ENCODE data around the gene KDF1. TPM values are rescaled to one million over a fixed set of nuclear protein-coding genes. Genes with fewer than 3 reads are reported as not detected.

The KDF1 gene
- total RNA-seq, result under 1 TPM in 1 of 4 donors, not detected in 3; 0.15 TPM

- intact Hi-C loops (cut with DNase I; ENCODE audit: low total_unique reads) (no loop called here), in situ Hi-C loops (cut with MboI; ENCODE audit: low sequenced_read_pairs in 4 of 4) (no loop called here)
- Histone ChIP-seq H3K9me3 (no peaks in the 10 kb centered on the region), H3K36me3 (no peaks in the 10 kb centered on the region), H3K27me3 (peaks cover 43 to 56% (median 44%) of the 10 kb centered on the region in 3 donors), H3K4me1 (peaks cover 3 to 11% of the 10 kb centered on the region in 2 donors), H3K4me3 (peak within 1 kb of the TSS in 2 of 4 donors; percentile 5 to 16), H3K27ac (no peak within 1 kb of the TSS)
- TF ChIP-seq POLR2A (IDR thresholded peaks at IDR 0.05), result no peak
- TF ChIP-seq, protein P1, sequence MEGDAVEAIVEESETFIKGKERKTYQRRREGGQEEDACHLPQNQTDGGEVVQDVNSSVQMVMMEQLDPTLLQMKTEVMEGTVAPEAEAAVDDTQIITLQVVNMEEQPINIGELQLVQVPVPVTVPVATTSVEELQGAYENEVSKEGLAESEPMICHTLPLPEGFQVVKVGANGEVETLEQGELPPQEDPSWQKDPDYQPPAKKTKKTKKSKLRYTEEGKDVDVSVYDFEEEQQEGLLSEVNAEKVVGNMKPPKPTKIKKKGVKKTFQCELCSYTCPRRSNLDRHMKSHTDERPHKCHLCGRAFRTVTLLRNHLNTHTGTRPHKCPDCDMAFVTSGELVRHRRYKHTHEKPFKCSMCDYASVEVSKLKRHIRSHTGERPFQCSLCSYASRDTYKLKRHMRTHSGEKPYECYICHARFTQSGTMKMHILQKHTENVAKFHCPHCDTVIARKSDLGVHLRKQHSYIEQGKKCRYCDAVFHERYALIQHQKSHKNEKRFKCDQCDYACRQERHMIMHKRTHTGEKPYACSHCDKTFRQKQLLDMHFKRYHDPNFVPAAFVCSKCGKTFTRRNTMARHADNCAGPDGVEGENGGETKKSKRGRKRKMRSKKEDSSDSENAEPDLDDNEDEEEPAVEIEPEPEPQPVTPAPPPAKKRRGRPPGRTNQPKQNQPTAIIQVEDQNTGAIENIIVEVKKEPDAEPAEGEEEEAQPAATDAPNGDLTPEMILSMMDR (IDR thresholded peaks at IDR 0.05 in 4 of 5, conservative IDR thresholded peaks at IDR 0.05 in 1 of 5), result no peak
- DNase-seq (no peak), ATAC-seq (no peak)
Measured at GRCh38 chr1:26959722-26960624, at the start of gene KDF1. Gene KDF1, minus strand, starts transcription at chr1:26960468. Its CDS starts 8,088 bp downstream, at chr1:26952380.

DNA sequence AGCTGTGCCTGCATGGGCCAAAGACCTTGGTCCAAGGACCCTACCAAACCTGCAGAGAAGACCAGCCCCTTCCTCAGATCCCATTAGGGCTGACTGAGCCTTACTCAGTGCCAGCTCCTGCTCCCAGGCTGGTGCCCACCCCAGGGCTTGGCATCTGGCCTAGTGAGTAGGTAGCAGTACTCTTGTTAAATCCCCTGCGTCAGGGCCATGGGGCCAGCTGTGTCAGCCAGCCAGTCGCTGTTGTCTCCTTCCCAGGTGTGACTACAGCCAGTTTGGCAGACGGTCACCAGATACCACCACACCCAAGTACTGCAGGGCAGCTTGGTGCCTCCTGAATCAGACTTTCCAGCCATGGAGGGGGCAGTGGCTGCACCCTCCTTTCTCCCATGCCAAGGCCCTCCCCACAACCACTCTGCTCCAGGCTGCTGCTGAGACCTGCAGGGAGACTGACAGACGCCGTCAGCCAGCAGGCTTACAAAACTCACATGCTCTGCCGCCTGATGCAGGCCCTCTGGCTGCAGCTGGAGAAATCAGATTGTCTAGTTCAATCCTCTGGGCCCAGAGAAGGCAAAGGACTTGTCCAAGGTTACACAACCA is 49.4 kb upstream of the KDF1 start:
- Histone ChIP-seq H3K27me3 (no peaks in the 10 kb centered on the region), H3K27ac (peak overlapping the region in 2 of 4 donors; percentile 47 to 71), H3K36me3 (no peaks in the 10 kb centered on the region), H3K4me1 (peaks cover 5 to 8% of the 10 kb centered on the region in 2 donors), H3K4me3 (no peak overlapping the region), H3K9me3 (no peaks in the 10 kb centered on the region)
- intact Hi-C loops (cut with DNase I; ENCODE audit: low total_unique reads) (no loop called here), in situ Hi-C loops (cut with MboI; ENCODE audit: low sequenced_read_pairs in 4 of 4) (no loop called here)
- no peak for DNase-seq
- no peak for TF ChIP-seq POLR2A (IDR thresholded peaks at IDR 0.05)
- TF ChIP-seq, protein P1 (IDR thresholded peaks at IDR 0.05 in 4 of 5, conservative IDR thresholded peaks at IDR 0.05 in 1 of 5), result no peak
- ATAC-seq, result no peak

- intact Hi-C loops (cut with DNase I; ENCODE audit: low total_unique reads) (no loop called here), in situ Hi-C loops (cut with MboI; ENCODE audit: low sequenced_read_pairs in 4 of 4) (no loop called here)
- H3K4me3 ChIP-seq, result no peak overlapping the region
- no peaks in the 10 kb centered on the region for H3K36me3 ChIP-seq
- TF ChIP-seq POLR2A (IDR thresholded peaks at IDR 0.05), result no peak
- TF ChIP-seq, protein P1 (IDR thresholded peaks at IDR 0.05 in 4 of 5, conservative IDR thresholded peaks at IDR 0.05 in 1 of 5), result no peak
- ATAC-seq, result no peak
- DNase-seq, result no peak
- H3K4me1 ChIP-seq, result peaks cover under 1 to 5% of the 10 kb centered on the region in 2 donors
- H3K27me3 ChIP-seq, result no peaks in the 10 kb centered on the region
- no peak overlapping the region for H3K27ac ChIP-seq
- H3K9me3 ChIP-seq, result no peaks in the 10 kb centered on the region
Measured at GRCh38 chr1:27007909-27008582, 47.8 kb upstream of the KDF1 start.

DNA sequence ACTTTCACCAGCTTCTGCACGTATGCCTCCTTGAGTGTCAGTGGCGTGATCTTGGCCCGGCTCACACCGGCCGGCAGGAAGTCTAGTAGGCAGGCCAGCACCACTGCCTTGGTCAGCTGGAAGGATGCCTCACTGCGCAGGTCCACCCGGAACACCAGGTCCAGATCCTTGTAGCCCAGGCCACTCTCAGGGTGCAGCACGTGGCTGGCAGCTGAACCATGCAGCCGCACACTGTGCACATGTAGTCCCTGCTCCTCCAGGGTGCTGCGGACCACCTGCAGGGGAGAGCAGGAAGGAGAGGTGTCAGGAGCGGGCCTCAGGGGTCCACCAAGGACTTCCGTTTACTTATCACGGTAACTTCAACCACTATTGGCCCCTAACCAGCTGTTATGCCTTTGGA is 46.4 kb upstream of the KDF1 start:
- H3K4me1 ChIP-seq, result peaks cover 0 to 3% of the 10 kb centered on the region in 2 donors
- in situ Hi-C loops (cut with MboI; ENCODE audit: low sequenced_read_pairs in 4 of 4) (no loop called here), intact Hi-C loops (cut with DNase I; ENCODE audit: low total_unique reads) (no loop called here)
- no peaks in the 10 kb centered on the region for H3K27me3 ChIP-seq
- no peak for DNase-seq
- no peak for ATAC-seq
- H3K9me3 ChIP-seq, result no peaks in the 10 kb centered on the region
- no peak overlapping the region for H3K27ac ChIP-seq
- H3K4me3 ChIP-seq, result no peak overlapping the region
- no peaks in the 10 kb centered on the region for H3K36me3 ChIP-seq
- TF ChIP-seq, protein P1 (IDR thresholded peaks at IDR 0.05 in 4 of 5, conservative IDR thresholded peaks at IDR 0.05 in 1 of 5), result no peak
- no peak for TF ChIP-seq POLR2A (IDR thresholded peaks at IDR 0.05)

Data from gastrocnemius medialis (tissue), 4 donors.